Endothelial cell of umbilical vein (primary cell): ENCODE results near the gene NFATC1. TPM values are rescaled to one million over a fixed set of nuclear protein-coding genes. Genes with fewer than 3 reads are reported as not detected.

Experiments
- BruUV-seq: library from RNA; stranded (reverse); fragments of 400-500 nt; replicated peaks from 2 replicates; lab custom pipeline; 2021; lab: Mats Ljungman, UMichigan
- CTCF ChIA-PET: fragments of 300-600, 350-600 bp; sonication (Branson Sonifier 250); formaldehyde crosslinking; loops from one replicate; lab custom pipeline; 2021; ENCODE audit warnings: antibody characterized with exemption, inconsistent platforms; lab: Charles Lee
- POLR2A ChIA-PET: fragments of 300-600, 350-600 bp; sonication (Branson Sonifier 250); formaldehyde crosslinking; loops from one replicate; lab custom pipeline; 2021; ENCODE audit warnings: antibody characterized with exemption, inconsistent platforms; lab: Charles Lee
- DNase-seq: peaks from one replicate; pipeline ENCODE4 v3.0.0-alpha.2; 2011; ENCODE audit warnings: low read depth, low spot score
- FAIRE-seq: peaks from 2 replicates; lab custom pipeline; 2011; peaks lifted over from hg19 to GRCh38; lab: Jason Lieb, UNC
- H2AFZ ChIP-seq: 2 replicates; pipeline ENCODE4 v1.6.0; 2012; ENCODE audit warnings: low read depth, low read length, control low read depth, inconsistent platforms
- H3K27ac ChIP-seq: 2 replicates; pipeline ENCODE4 v1.5.1; 2011; ENCODE audit warnings: low read depth, mild to moderate bottlenecking, control low read depth, low read length, moderate library complexity; ENCODE audit not compliant: insufficient read depth
- H3K27me3 ChIP-seq, 2 experiments: 2 replicates each; pipeline versions ENCODE4 v1.6.0 to v1.6.1; 2011; ENCODE audit warnings: low read length in 2 of 2, mixed read lengths in 1 of 2; ENCODE audit not compliant: control insufficient read depth in 2 of 2, insufficient read depth in 2 of 2
- H3K36me3 ChIP-seq, 2 experiments: 2 replicates in 1 of 2; 3 replicates in 1 of 2; pipeline ENCODE4 v1.5.1; 2011; ENCODE audit warnings: low read length in 2 of 2, mild to moderate bottlenecking in 1 of 2, moderate library complexity in 1 of 2; ENCODE audit not compliant: control insufficient read depth in 2 of 2, insufficient read depth in 2 of 2; ENCODE audit errors: extremely low read depth in 1 of 2
- H3K4me1 ChIP-seq: 3 replicates; pipeline ENCODE4 v1.5.1; 2011; ENCODE audit warnings: mild to moderate bottlenecking, low read length; ENCODE audit not compliant: control insufficient read depth, insufficient read depth; ENCODE audit errors: extremely low read depth
- H3K4me2 ChIP-seq: 2 replicates; pipeline ENCODE4 v1.6.1; 2011; ENCODE audit warnings: low read length, control low read depth, mixed read lengths; ENCODE audit not compliant: insufficient read depth
- H3K4me3 ChIP-seq, 3 experiments: fragments of 200-600 bp in 1 of 3; sonication (generic), shearing (Covaris generic) in 1 of 3; replicated peaks in 1 of 3; 2 replicates each; pipeline ENCODE4 v1.5.1; 2011 to 2016; ENCODE audit warnings: control low read depth in 3 of 3, low read length in 3 of 3, mild to moderate bottlenecking in 2 of 3, inconsistent platforms in 1 of 3, low read depth in 1 of 3, moderate library complexity in 1 of 3; ENCODE audit not compliant: insufficient read depth in 1 of 3
- H3K79me2 ChIP-seq: 2 replicates; pipeline ENCODE4 v1.6.0; 2012; ENCODE audit warnings: low read length, inconsistent platforms; ENCODE audit not compliant: control insufficient read depth, insufficient read depth
- H3K9ac ChIP-seq: replicated peaks from 2 replicates; pipeline ENCODE3; 2011; ENCODE audit warnings: low read length, control low read depth; ENCODE audit not compliant: insufficient read depth; ENCODE audit errors: extremely low read depth
- H3K9me1 ChIP-seq: replicated peaks from 3 replicates; pipeline ENCODE4 v1.6.0; 2011; ENCODE audit warnings: mild to moderate bottlenecking, low read length; ENCODE audit not compliant: control insufficient read depth, insufficient read depth; ENCODE audit errors: extremely low read depth
- H3K9me3 ChIP-seq: replicated peaks from 2 replicates; pipeline ENCODE4 v1.5.1; 2012; ENCODE audit warnings: low read length, inconsistent platforms; ENCODE audit not compliant: control insufficient read depth, insufficient read depth
- H4K20me1 ChIP-seq: replicated peaks from 2 replicates; pipeline ENCODE3; 2011; ENCODE audit warnings: mild to moderate bottlenecking, low read length; ENCODE audit not compliant: control insufficient read depth, insufficient read depth; ENCODE audit errors: extremely low read depth
- EZH2 ChIP-seq: IDR thresholded peaks from 2 replicates; pipeline ENCODE4 v1.6.1; 2012; ENCODE audit warnings: borderline replicate concordance, low read depth, mild to moderate bottlenecking, moderate library complexity, low read length, inconsistent platforms; ENCODE audit not compliant: severe bottlenecking
- FOS ChIP-seq: IDR thresholded peaks from 2 replicates; pipeline ENCODE4 v1.6.1; 2011; ENCODE audit warnings: mild to moderate bottlenecking, low read length, moderate library complexity, borderline replicate concordance; ENCODE audit not compliant: insufficient read depth
- GATA2 ChIP-seq: IDR thresholded peaks from 2 replicates; pipeline ENCODE4 v1.7.0; 2011; ENCODE audit warnings: low read depth, mild to moderate bottlenecking, moderate library complexity, mixed read lengths, low read length; ENCODE audit not compliant: insufficient read length, insufficient read depth
- JUN ChIP-seq: IDR thresholded peaks from 2 replicates; pipeline ENCODE4 v1.6.1; 2011; ENCODE audit warnings: borderline replicate concordance, low read depth; ENCODE audit not compliant: insufficient read length, insufficient read depth
- MYC ChIP-seq: IDR thresholded peaks from one replicate; pipeline ENCODE4 v1.6.1; 2011; ENCODE audit warnings: mild to moderate bottlenecking, low read depth, low read length
- POLR2A ChIP-seq: IDR thresholded peaks from 2 replicates; pipeline ENCODE4 v1.6.1; 2012; ENCODE audit warnings: low read depth, mild to moderate bottlenecking, control low read depth, low read length
- POLR2AphosphoS5 ChIP-seq: IDR thresholded peaks from 2 replicates; pipeline ENCODE4 v1.6.1; 2012; ENCODE audit warnings: low read depth, mild to moderate bottlenecking, control low read depth, low read length, moderate library complexity; ENCODE audit not compliant: insufficient read depth
- dilution Hi-C: fragments of 300-500 bp; cut with MboI; formaldehyde crosslinking; loops from one replicate; pipeline ENCODE4 v1.15.0; 2019; ENCODE audit warnings: low sequenced_read_pairs; ENCODE audit not compliant: extremely low pct_ligation_motif_present
- intact Hi-C: fragments of 100-400 bp; cut with micrococcal nuclease; formaldehyde crosslinking; loops from one replicate; pipeline ENCODE4 v1.10.0; 2022
- polyA plus RNA-seq, 4 experiments: library from polyadenylated mRNA; depleted of rRNA in 3 of 4; stranded (reverse) in 3 of 4; unstranded in 1 of 4; fragments of >200 nt; gene quantifications; 2 replicates each; pipeline versions ENCODE4 v1.2.1 to v1.2.3, GENCODE V29; 2011 to 2012; ENCODE audit warnings: missing spikeins in 1 of 4
- total RNA-seq: library from RNA; stranded (reverse); gene quantifications from 2 replicates; pipeline ENCODE4 v1.2.3, GENCODE V29; 2021
- TF ChIP-seq, protein P1 (sequence below): IDR thresholded peaks from 2 replicates; pipeline ENCODE4 v1.6.1; 2011; ENCODE audit not compliant: insufficient read depth, insufficient read length
- TF ChIP-seq, protein P2 (sequence below), 2 donors: IDR thresholded peaks; 1 replicate in 1 of 2; 2 replicates in 1 of 2; pipeline ENCODE4 v1.5.1; 2011; ENCODE audit warnings: low read length in 2 of 2, mild to moderate bottlenecking in 2 of 2, moderate library complexity in 2 of 2, control low read depth in 1 of 2, inconsistent platforms in 1 of 2, low read depth in 1 of 2; ENCODE audit not compliant: insufficient read depth in 1 of 2; ENCODE audit errors: extremely low read depth in 1 of 2

Gene NFATC1
- total and polyA plus RNA-seq, 2 donors (not counting 3 experiments of a cell fraction or from before 2014, with no cell fraction given) = 11.1 to 30.0 TPM

DNA sequence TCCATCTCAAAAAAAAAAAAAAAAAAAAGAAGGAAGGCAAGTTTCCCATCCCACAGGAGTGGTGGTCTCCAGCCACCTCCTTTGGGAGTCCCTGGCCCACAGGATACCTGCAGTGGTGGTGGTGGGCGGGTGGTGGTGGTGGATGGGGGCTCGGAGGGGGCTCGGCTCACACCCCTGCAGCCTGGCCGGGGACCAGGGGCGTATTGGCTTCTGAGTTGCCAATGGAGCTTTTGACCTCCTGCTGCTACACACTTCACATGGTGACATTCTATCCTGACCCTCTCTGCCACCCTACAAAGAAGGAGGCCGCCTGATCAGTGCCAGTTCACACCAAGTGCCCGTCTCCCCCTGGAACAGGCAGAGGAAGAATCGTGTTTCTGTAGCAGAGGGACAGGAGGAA lies 119.6 kb downstream of the NFATC1 start:
- no peaks in the 10 kb centered on the region for H3K9me1 ChIP-seq
- no peaks in the 10 kb centered on the region for H3K9me3 ChIP-seq
- dilution Hi-C loops (no loop called here), intact Hi-C loops (no loop called here)
- peaks cover 0 to 5% of the 10 kb centered on the region in 2 experiments for H3K36me3 ChIP-seq
- H3K9ac ChIP-seq = no peak overlapping the region
- H3K27ac ChIP-seq = no peak overlapping the region
- TF ChIP-seq, protein P1, sequence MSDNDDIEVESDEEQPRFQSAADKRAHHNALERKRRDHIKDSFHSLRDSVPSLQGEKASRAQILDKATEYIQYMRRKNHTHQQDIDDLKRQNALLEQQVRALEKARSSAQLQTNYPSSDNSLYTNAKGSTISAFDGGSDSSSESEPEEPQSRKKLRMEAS = no peak
- TF ChIP-seq, protein P2, sequence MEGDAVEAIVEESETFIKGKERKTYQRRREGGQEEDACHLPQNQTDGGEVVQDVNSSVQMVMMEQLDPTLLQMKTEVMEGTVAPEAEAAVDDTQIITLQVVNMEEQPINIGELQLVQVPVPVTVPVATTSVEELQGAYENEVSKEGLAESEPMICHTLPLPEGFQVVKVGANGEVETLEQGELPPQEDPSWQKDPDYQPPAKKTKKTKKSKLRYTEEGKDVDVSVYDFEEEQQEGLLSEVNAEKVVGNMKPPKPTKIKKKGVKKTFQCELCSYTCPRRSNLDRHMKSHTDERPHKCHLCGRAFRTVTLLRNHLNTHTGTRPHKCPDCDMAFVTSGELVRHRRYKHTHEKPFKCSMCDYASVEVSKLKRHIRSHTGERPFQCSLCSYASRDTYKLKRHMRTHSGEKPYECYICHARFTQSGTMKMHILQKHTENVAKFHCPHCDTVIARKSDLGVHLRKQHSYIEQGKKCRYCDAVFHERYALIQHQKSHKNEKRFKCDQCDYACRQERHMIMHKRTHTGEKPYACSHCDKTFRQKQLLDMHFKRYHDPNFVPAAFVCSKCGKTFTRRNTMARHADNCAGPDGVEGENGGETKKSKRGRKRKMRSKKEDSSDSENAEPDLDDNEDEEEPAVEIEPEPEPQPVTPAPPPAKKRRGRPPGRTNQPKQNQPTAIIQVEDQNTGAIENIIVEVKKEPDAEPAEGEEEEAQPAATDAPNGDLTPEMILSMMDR (IDR thresholded peaks at IDR 0.05; ENCODE audit: extremely low read depth in 1 of 2, insufficient read depth in 1 of 2, low read depth in 1 of 2, low read length in 2 of 2) = no peak
- TF ChIP-seq JUN = no peak
- TF ChIP-seq GATA2 = no peak
- CTCF ChIA-PET = no interaction called here
- BruUV-seq = no TSS peak
- H3K27me3 ChIP-seq = no peaks in the 10 kb centered on the region
- H3K4me3 ChIP-seq = no peak overlapping the region
- H3K4me2 ChIP-seq = no peak overlapping the region
- FAIRE-seq (no peak), DNase-seq (no peak)
- H3K4me1 ChIP-seq = peaks cover 4% of the 10 kb centered on the region
- no peak overlapping the region for H2AFZ ChIP-seq
- H3K79me2 ChIP-seq = no peaks in the 10 kb centered on the region
- no peaks in the 10 kb centered on the region for H4K20me1 ChIP-seq
- POLR2A ChIA-PET = no interaction called here

DNA sequence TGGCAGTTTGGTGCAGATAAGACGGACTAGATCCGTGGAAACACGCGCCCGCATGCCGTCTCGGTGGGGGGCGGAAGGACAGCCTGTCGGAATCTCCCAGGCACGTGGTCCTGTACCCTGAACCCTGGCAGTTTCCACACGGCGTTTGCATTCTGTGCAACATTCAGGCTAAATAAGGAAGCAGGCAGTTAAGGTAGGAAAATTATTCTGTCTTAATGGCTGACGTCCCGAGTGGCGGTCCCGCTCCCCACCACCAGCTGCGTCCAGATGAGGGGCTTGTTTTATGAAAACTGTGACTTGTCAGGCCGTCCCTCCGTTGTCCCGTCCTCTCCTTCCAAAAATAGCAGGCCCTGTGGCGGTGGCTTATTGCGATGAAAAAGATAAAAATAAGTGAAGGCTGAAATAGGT lies 120.2 kb downstream of the NFATC1 start:
- no peak for FAIRE-seq
- dilution Hi-C loops (no loop called here), intact Hi-C loops (no loop called here)
- Histone ChIP-seq H3K9me3 (no peaks in the 10 kb centered on the region), H3K9ac (no peak overlapping the region), H3K4me3 (no peak overlapping the region), H4K20me1 (no peaks in the 10 kb centered on the region), H3K79me2 (no peaks in the 10 kb centered on the region), H2AFZ (no peak overlapping the region), H3K9me1 (no peaks in the 10 kb centered on the region), H3K4me2 (no peak overlapping the region), H3K27me3 (no peaks in the 10 kb centered on the region), H3K36me3 (peaks cover 0 to 5% of the 10 kb centered on the region in 2 experiments), H3K27ac (no peak overlapping the region), H3K4me1 (peaks cover 4% of the 10 kb centered on the region)
- no peak for DNase-seq
- CTCF ChIA-PET = interaction anchor here (1.7 kb wide), 1 partner anchor 8 kb away, joined by 6 read pairs; no protein-coding TSS in a partner anchor
- no TSS peak for BruUV-seq
- TF ChIP-seq MYC = no peak
- TF ChIP-seq POLR2AphosphoS5 = no peak
- TF ChIP-seq, protein P2 (IDR thresholded peaks at IDR 0.05; ENCODE audit: extremely low read depth in 1 of 2, insufficient read depth in 1 of 2, low read depth in 1 of 2, low read length in 2 of 2) = no peak
- no peak for TF ChIP-seq POLR2A
- no peak for TF ChIP-seq JUN
- TF ChIP-seq FOS = no peak
- TF ChIP-seq EZH2 = no peak
- TF ChIP-seq GATA2 = no peak
- TF ChIP-seq, protein P1 = no peak
- POLR2A ChIA-PET = no interaction called here
